MM.1S (cell line): Measurements from ENCODE around the gene C20orf173.

Experiments
- DNase-seq: peaks from one replicate; pipeline ENCODE4 v3.0.0-alpha.2; 2015
- H2AFZ ChIP-seq: fragments of 300-600 bp; sonication (generic); 2 replicates; pipeline ENCODE4 v1.6.0; 2016; ENCODE audit warnings: antibody characterized with exemption, low read length
- H3F3A ChIP-seq: fragments of 300-600 bp; sonication (generic); 2 replicates; pipeline ENCODE4 v1.6.1; 2016; ENCODE audit warnings: mild to moderate bottlenecking, antibody characterized with exemption, low read length, moderate library complexity, mixed read lengths; ENCODE audit not compliant: insufficient read depth
- H3K27ac ChIP-seq: fragments of 300-600 bp; sonication (generic); 2 replicates; pipeline ENCODE4 v1.5.1; 2016; ENCODE audit warnings: mild to moderate bottlenecking, low read length
- H3K27me3 ChIP-seq: fragments of 300-600 bp; sonication (generic); replicated peaks from 2 replicates; pipeline ENCODE4 v1.6.0; 2016; ENCODE audit warnings: low read length; ENCODE audit not compliant: insufficient read depth
- H3K36me3 ChIP-seq: fragments of 300-600 bp; sonication (generic); replicated peaks from 2 replicates; pipeline ENCODE4 v1.6.1; 2016; ENCODE audit warnings: mild to moderate bottlenecking, low read length, mixed read lengths; ENCODE audit not compliant: insufficient read depth
- H3K4me1 ChIP-seq: fragments of 300-600 bp; sonication (generic); 2 replicates; pipeline ENCODE4 v1.6.1; 2016; ENCODE audit warnings: low read length, mixed read lengths
- H3K4me2 ChIP-seq: fragments of 300-600 bp; sonication (generic); 2 replicates; pipeline ENCODE4 v1.6.0; 2016; ENCODE audit warnings: low read depth, low read length
- H3K4me3 ChIP-seq: fragments of 300-600 bp; sonication (generic); 2 replicates; pipeline ENCODE4 v1.5.1; 2016; ENCODE audit warnings: low read length, mixed read lengths
- H3K79me2 ChIP-seq: fragments of 300-600 bp; sonication (generic); 2 replicates; pipeline ENCODE4 v1.6.1; 2016; ENCODE audit warnings: mixed run types, low read length, mixed read lengths
- H3K9ac ChIP-seq: fragments of 300-600 bp; sonication (generic); 2 replicates; pipeline ENCODE4 v1.6.1; 2016; ENCODE audit warnings: low read length, mixed read lengths
- H3K9me2 ChIP-seq: fragments of 300-600 bp; sonication (generic); replicated peaks from 2 replicates; pipeline ENCODE4 v1.6.1; 2016; ENCODE audit warnings: mild to moderate bottlenecking, low read length, mixed read lengths; ENCODE audit not compliant: insufficient read depth
- H3K9me3 ChIP-seq: fragments of 300-600 bp; sonication (generic); replicated peaks from 2 replicates; pipeline ENCODE4 v1.6.1; 2016; ENCODE audit warnings: mild to moderate bottlenecking, low read length, mixed read lengths; ENCODE audit not compliant: insufficient read depth
- H4K20me1 ChIP-seq: fragments of 300-600 bp; sonication (generic); 2 replicates; pipeline ENCODE4 v1.6.1; 2016; ENCODE audit warnings: mild to moderate bottlenecking, low read length, moderate library complexity, mixed read lengths; ENCODE audit not compliant: insufficient read depth
- EZH2 ChIP-seq: fragments of 300-600 bp; sonication (generic); optimal IDR thresholded peaks from 2 replicates; pipeline ENCODE3; 2017; ENCODE audit warnings: low read depth, mild to moderate bottlenecking, antibody characterized with exemption, low read length, mixed read lengths
- EZH2phosphoT487 ChIP-seq: fragments of 300-600 bp; sonication (generic); IDR thresholded peaks from 2 replicates; pipeline ENCODE4 v1.6.1; 2018; ENCODE audit warnings: antibody characterized with exemption, low read length
- TF ChIP-seq, protein P1 (sequence below): fragments of 300-600 bp; sonication (generic); IDR thresholded peaks from 2 replicates; pipeline ENCODE4 v1.5.1; 2016; ENCODE audit warnings: antibody characterized with exemption, low read length, mixed read lengths

C20orf173 gene

DNA sequence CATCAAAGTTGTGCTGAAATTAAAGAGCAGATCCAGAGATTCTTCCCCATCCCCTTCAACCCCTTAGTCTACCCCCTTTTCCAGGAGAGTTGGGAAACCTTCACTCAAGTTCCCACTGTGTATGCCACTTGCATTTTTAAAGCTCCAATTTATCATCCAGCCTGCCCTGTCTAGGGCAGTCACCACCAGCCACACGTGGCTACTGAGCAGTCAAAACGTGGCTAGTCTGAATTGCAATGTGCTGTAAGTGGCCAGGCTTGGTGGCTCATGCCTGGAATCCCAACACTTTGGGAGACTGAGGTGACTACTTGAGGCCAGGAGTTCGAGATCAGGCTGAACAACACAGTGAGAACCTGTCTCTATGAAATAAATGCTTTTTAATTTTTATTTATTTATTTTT is 47.4 kb upstream of the C20orf173 start:
- H3K9me2 ChIP-seq: no peaks in the 10 kb centered on the region
- H3K4me2 ChIP-seq: no peak overlapping the region
- no peaks in the 10 kb centered on the region for H3K27me3 ChIP-seq
- no peaks in the 10 kb centered on the region for H3K79me2 ChIP-seq
- H3K27ac ChIP-seq: no peak overlapping the region
- no peaks in the 10 kb centered on the region for H3K4me1 ChIP-seq
- H3K9ac ChIP-seq: no peak overlapping the region
- no peaks in the 10 kb centered on the region for H3K9me3 ChIP-seq
- H4K20me1 ChIP-seq: no peaks in the 10 kb centered on the region
- TF ChIP-seq, protein P1, sequence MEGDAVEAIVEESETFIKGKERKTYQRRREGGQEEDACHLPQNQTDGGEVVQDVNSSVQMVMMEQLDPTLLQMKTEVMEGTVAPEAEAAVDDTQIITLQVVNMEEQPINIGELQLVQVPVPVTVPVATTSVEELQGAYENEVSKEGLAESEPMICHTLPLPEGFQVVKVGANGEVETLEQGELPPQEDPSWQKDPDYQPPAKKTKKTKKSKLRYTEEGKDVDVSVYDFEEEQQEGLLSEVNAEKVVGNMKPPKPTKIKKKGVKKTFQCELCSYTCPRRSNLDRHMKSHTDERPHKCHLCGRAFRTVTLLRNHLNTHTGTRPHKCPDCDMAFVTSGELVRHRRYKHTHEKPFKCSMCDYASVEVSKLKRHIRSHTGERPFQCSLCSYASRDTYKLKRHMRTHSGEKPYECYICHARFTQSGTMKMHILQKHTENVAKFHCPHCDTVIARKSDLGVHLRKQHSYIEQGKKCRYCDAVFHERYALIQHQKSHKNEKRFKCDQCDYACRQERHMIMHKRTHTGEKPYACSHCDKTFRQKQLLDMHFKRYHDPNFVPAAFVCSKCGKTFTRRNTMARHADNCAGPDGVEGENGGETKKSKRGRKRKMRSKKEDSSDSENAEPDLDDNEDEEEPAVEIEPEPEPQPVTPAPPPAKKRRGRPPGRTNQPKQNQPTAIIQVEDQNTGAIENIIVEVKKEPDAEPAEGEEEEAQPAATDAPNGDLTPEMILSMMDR: no peak
- TF ChIP-seq EZH2phosphoT487 (no peak), EZH2 (no peak)
- no peaks in the 10 kb centered on the region for H3F3A ChIP-seq
- no peak overlapping the region for H3K4me3 ChIP-seq
- H3K36me3 ChIP-seq: no peaks in the 10 kb centered on the region
- no peak for DNase-seq
- H2AFZ ChIP-seq: no peak overlapping the region

GRCh38 chr20:35575958-35576357 is 46.5 kb upstream of the C20orf173 start:
- no peak overlapping the region for H3K9ac ChIP-seq
- H3K4me2 ChIP-seq: no peak overlapping the region
- H3K4me1 ChIP-seq: no peaks in the 10 kb centered on the region
- no peak for DNase-seq
- no peaks in the 10 kb centered on the region for H3F3A ChIP-seq
- no peaks in the 10 kb centered on the region for H3K9me2 ChIP-seq
- no peaks in the 10 kb centered on the region for H3K9me3 ChIP-seq
- no peaks in the 10 kb centered on the region for H4K20me1 ChIP-seq
- H3K27ac ChIP-seq: no peak overlapping the region
- H3K27me3 ChIP-seq: no peaks in the 10 kb centered on the region
- H3K4me3 ChIP-seq: no peak overlapping the region
- no peaks in the 10 kb centered on the region for H3K36me3 ChIP-seq
- no peak for TF ChIP-seq EZH2phosphoT487
- TF ChIP-seq, protein P1: no peak
- TF ChIP-seq EZH2: no peak
- no peak overlapping the region for H2AFZ ChIP-seq
- no peaks in the 10 kb centered on the region for H3K79me2 ChIP-seq

DNA sequence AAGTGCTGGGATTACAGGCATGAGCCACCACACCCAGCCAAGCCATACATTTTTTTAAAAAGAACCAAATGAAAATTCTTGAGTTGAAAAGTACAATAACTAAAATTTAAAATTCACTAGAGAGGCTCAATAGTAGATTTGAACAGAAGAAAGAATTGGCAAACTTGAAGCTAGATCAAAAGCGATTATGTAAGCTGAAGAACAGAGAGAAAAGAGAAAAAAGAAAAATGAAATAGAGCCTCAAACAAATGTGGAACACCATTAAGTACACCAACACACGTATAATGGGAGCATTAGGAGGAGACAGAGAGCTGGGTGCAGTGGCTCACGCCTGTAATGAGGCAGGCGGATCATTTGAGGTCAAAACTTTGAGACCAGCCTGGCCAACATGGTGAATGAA is 43.4 kb upstream of the C20orf173 start:
- Histone ChIP-seq H2AFZ (no peak overlapping the region), H3K4me2 (no peak overlapping the region), H4K20me1 (no peaks in the 10 kb centered on the region), H3K79me2 (no peaks in the 10 kb centered on the region), H3K9me2 (no peaks in the 10 kb centered on the region), H3K9me3 (no peaks in the 10 kb centered on the region), H3K27me3 (no peaks in the 10 kb centered on the region), H3K27ac (no peak overlapping the region), H3K4me3 (no peak overlapping the region), H3K36me3 (no peaks in the 10 kb centered on the region), H3K4me1 (no peaks in the 10 kb centered on the region), H3F3A (no peaks in the 10 kb centered on the region), H3K9ac (no peak overlapping the region)
- DNase-seq: no peak
- TF ChIP-seq, protein P1: no peak
- TF ChIP-seq EZH2phosphoT487: no peak
- TF ChIP-seq EZH2: no peak

DNA sequence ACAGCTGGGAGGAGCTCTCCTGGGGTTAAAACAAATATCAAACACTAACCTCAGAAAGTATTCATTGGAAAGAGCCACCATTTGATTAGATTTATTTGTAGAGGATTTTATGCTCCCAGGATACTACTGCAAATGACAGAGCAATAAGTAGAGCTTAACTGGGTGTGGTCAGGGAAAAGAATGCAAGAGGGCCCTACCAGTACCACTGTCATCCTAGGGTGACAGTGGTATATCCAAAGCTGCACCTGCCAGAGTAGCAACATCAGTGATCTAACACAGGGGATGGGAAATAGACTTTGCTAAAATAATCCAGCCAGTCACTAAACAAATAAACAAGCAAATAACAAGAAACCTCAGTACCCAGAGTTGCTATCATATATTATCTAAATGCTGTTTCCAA is 42.1 kb upstream of the C20orf173 start:
- H3K9ac ChIP-seq: no peak overlapping the region
- H4K20me1 ChIP-seq: no peaks in the 10 kb centered on the region
- H3K79me2 ChIP-seq: no peaks in the 10 kb centered on the region
- no peaks in the 10 kb centered on the region for H3K4me1 ChIP-seq
- H3K9me3 ChIP-seq: no peaks in the 10 kb centered on the region
- no peak overlapping the region for H3K4me2 ChIP-seq
- no peak overlapping the region for H3K27ac ChIP-seq
- no peaks in the 10 kb centered on the region for H3F3A ChIP-seq
- H2AFZ ChIP-seq: no peak overlapping the region
- TF ChIP-seq, protein P1: no peak
- TF ChIP-seq EZH2: no peak
- no peak overlapping the region for H3K4me3 ChIP-seq
- no peak for DNase-seq
- no peaks in the 10 kb centered on the region for H3K9me2 ChIP-seq
- no peaks in the 10 kb centered on the region for H3K27me3 ChIP-seq
- no peaks in the 10 kb centered on the region for H3K36me3 ChIP-seq
